NCI-H1417 (cell line): ENCODE measurements around the gene DCXR.
A peak's percentile ranks its signal among the peaks of the same experiment; 100 is the strongest.
"Not testable (repeated sequence)": the region's sequence is repeated elsewhere in the genome, so short reads cannot be mapped to it uniquely, and the experiment has no call there.

ENCODE experiments used
- DNase-seq, 3 experiments: peaks; one replicate each; lab custom pipeline; 2025; lab: John Stamatoyannopoulos, UW

The DCXR gene

GRCh38 chr17:82039695-82040299 is 2.3 kb upstream of the DCXR start:
- DNase-seq: no peak

GRCh38 chr17:82038796-82039409 is 1.4 kb upstream of the DCXR start:
- not testable (repeated sequence) for DNase-seq

- no peak for DNase-seq
Measured at GRCh38 chr17:82037889-82038195, 345 bp upstream of the DCXR start.

GRCh38 chr17:82036634-82037091 is 834 bp downstream of the DCXR start:
- DNase-seq: no peak

GRCh38 chr17:82035956-82036633 is 1.4 kb downstream of the DCXR start:
- DNase-seq: no peak

GRCh38 chr17:82035488-82035887 is 2.0 kb downstream of the DCXR start:
- no peak for DNase-seq

GRCh38 chr17:82034371-82035011 is 3.0 kb downstream of the DCXR start:
- no peak for DNase-seq

GRCh38 chr17:82033359-82034085 is 4.0 kb downstream of the DCXR start:
- DNase-seq: no peak

- peak; percentile 36 to 44 (median 37) for DNase-seq
Measured at GRCh38 chr17:82031885-82032627, 5.4 kb downstream of the DCXR start.

- peak; percentile 42 to 84 (median 54) for DNase-seq
Measured at GRCh38 chr17:82031303-82031884, 6.1 kb downstream of the DCXR start, which contains the start of gene RAC3. TSS of gene RAC3 (plus strand) at chr17:82031678. CDS start at chr17:82031762, 84 bp downstream.

GRCh38 chr17:82030470-82031302 is 6.8 kb downstream of the DCXR start:
- peak; percentile 79 to 86 (median 83) for DNase-seq

GRCh38 chr17:82029990-82030469 is 7.5 kb downstream of the DCXR start:
- peak in 1 of 3 experiments; percentile 51 for DNase-seq

- DNase-seq: no peak
Measured at GRCh38 chr17:82029391-82029790, 8.1 kb downstream of the DCXR start.

GRCh38 chr17:82028966-82029365 is 8.5 kb downstream of the DCXR start:
- DNase-seq: no peak

- DNase-seq: no peak
Measured at GRCh38 chr17:82028246-82028645, 9.3 kb downstream of the DCXR start.

- no peak for DNase-seq
Measured at GRCh38 chr17:82025401-82026107, 11.9 kb downstream of the DCXR start.

GRCh38 chr17:82024859-82025258 is 12.6 kb downstream of the DCXR start:
- no peak for DNase-seq

- DNase-seq: peak in 2 of 3 experiments; percentile 29 to 86
Measured at GRCh38 chr17:82023447-82024241, 13.9 kb downstream of the DCXR start.
